Astrocyte (in vitro differentiated cells and primary cell): Measurements from ENCODE around the gene ADGRD1. TPM values are rescaled to one million over a fixed set of nuclear protein-coding genes. Genes with fewer than 3 reads are reported as not detected.

Experiments
- DNase-seq: peaks from one replicate; pipeline ENCODE4 v3.0.0-alpha.2; 2010; ENCODE audit warnings: low read depth
- FAIRE-seq: peaks from 2 replicates; lab custom pipeline; 2011; peaks lifted over from hg19 to GRCh38; lab: Jason Lieb, UNC
- H2AFZ ChIP-seq: 2 replicates; pipeline ENCODE4 v1.6.0; 2012; ENCODE audit warnings: low read depth, low read length, inconsistent platforms
- H3K27ac ChIP-seq: 2 replicates; pipeline ENCODE4 v1.5.1; 2011; ENCODE audit warnings: low read depth, low read length, inconsistent platforms
- H3K27me3 ChIP-seq: 2 replicates; pipeline ENCODE4 v1.6.0; 2011; ENCODE audit warnings: low read length, inconsistent platforms; ENCODE audit not compliant: insufficient read depth
- H3K36me3 ChIP-seq: 2 replicates; pipeline ENCODE4 v1.5.1; 2011; ENCODE audit warnings: low read length, inconsistent platforms; ENCODE audit not compliant: insufficient read depth
- H3K4me1 ChIP-seq: 2 replicates; pipeline ENCODE4 v1.5.1; 2011; ENCODE audit warnings: low read length, inconsistent platforms; ENCODE audit not compliant: insufficient read depth
- H3K4me2 ChIP-seq: 2 replicates; pipeline ENCODE4 v1.6.0; 2012; ENCODE audit warnings: low read length, inconsistent platforms
- H3K4me3 ChIP-seq: 2 replicates; pipeline ENCODE4 v1.5.1; 2011; ENCODE audit warnings: low read depth, mild to moderate bottlenecking, low read length, inconsistent platforms; ENCODE audit not compliant: insufficient read depth
- H3K79me2 ChIP-seq: 2 replicates; pipeline ENCODE4 v1.6.0; 2012; ENCODE audit warnings: mild to moderate bottlenecking, low read length, inconsistent platforms; ENCODE audit not compliant: insufficient read depth
- H3K9ac ChIP-seq: 2 replicates; pipeline ENCODE4 v1.6.0; 2012; ENCODE audit warnings: mild to moderate bottlenecking, low read length, inconsistent platforms
- H3K9me3 ChIP-seq: 2 replicates; pipeline ENCODE4 v1.5.1; 2012; ENCODE audit warnings: low read depth, mild to moderate bottlenecking, low read length, inconsistent platforms; ENCODE audit not compliant: insufficient read depth
- H4K20me1 ChIP-seq: 2 replicates; pipeline ENCODE4 v1.6.0; 2012; ENCODE audit warnings: low read length, inconsistent platforms; ENCODE audit not compliant: insufficient read depth
- H3K27ac Mint-ChIP-seq: one replicate; pipeline ENCODE4 v1.8.0; 2021; ENCODE audit warnings: mild to moderate bottlenecking, mixed read lengths; ENCODE audit not compliant: unreplicated experiment
- H3K27me3 Mint-ChIP-seq: one replicate; pipeline ENCODE4 v1.8.0; 2021; ENCODE audit warnings: low read depth, mixed read lengths; ENCODE audit not compliant: unreplicated experiment
- H3K36me3 Mint-ChIP-seq: one replicate; pipeline ENCODE4 v1.8.0; 2021; ENCODE audit warnings: low read depth, mixed read lengths; ENCODE audit not compliant: unreplicated experiment
- H3K4me1 Mint-ChIP-seq: one replicate; pipeline ENCODE4 v1.8.0; 2021; ENCODE audit warnings: low read depth, mixed read lengths; ENCODE audit not compliant: unreplicated experiment
- H3K4me3 Mint-ChIP-seq: one replicate; pipeline ENCODE4 v1.8.0; 2021; ENCODE audit warnings: mild to moderate bottlenecking, moderate library complexity, mixed read lengths; ENCODE audit not compliant: unreplicated experiment
- H3K9me3 Mint-ChIP-seq: one replicate; pipeline ENCODE4 v1.8.0; 2021; ENCODE audit warnings: mild to moderate bottlenecking, mixed read lengths; ENCODE audit not compliant: unreplicated experiment
- CTCF ChIP-seq: IDR thresholded peaks from 2 replicates; pipeline ENCODE4 v1.5.1; 2011; ENCODE audit warnings: low read depth, mild to moderate bottlenecking, inconsistent platforms, low read length, moderate library complexity; ENCODE audit not compliant: insufficient read depth
- EZH2 ChIP-seq: IDR thresholded peaks from 2 replicates; pipeline ENCODE4 v1.6.1; 2012; ENCODE audit warnings: mild to moderate bottlenecking, low read length, inconsistent platforms; ENCODE audit not compliant: insufficient read depth
- total RNA-seq: library from RNA; stranded (reverse); gene quantifications from 2 replicates; pipeline ENCODE4 v1.2.1, GENCODE V29; 2021

The ADGRD1 gene
- total RNA-seq, 1 donor from 2014 or later = 3.0 TPM

DNA sequence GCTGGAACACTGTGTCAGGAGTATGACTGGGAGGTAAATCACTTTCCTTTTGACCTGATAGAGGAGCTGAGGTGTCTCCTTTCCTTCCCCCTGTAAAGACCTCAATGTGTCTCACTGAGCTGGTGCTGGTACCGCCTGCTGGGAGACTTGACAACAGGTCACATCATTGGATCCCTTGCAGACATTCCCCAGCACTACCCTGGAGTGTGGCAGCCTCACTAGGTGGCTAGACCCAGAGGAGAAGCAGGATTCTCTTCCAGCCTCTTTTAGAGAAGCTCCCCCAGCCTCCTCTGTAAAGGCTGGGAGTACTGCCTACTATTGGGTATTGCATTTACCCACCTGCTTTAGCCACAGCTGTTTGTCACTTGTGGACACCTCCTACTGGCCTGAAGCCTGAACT, 223.9 kb downstream of the ADGRD1 start:
- H4K20me1 ChIP-seq = no peaks in the 10 kb centered on the region
- H3K27ac ChIP-seq = no peak overlapping the region
- no peak overlapping the region for H2AFZ ChIP-seq
- DNase-seq = no peak
- TF ChIP-seq EZH2 (no peak), CTCF (no peak)
- Mint-ChIP-seq H3K4me3 (no peak overlapping the region), H3K27me3 (peaks cover 33% of the 10 kb centered on the region), H3K27ac (no peak overlapping the region), H3K9me3 (peaks cover 8% of the 10 kb centered on the region), H3K36me3 (no peaks in the 10 kb centered on the region), H3K4me1 (no peaks in the 10 kb centered on the region)
- H3K4me3 ChIP-seq = no peak overlapping the region
- no peaks in the 10 kb centered on the region for H3K27me3 ChIP-seq
- no peak overlapping the region for H3K9ac ChIP-seq
- FAIRE-seq = no peak
- H3K9me3 ChIP-seq = no peaks in the 10 kb centered on the region
- no peak overlapping the region for H3K4me2 ChIP-seq
- no peaks in the 10 kb centered on the region for H3K79me2 ChIP-seq
- H3K36me3 ChIP-seq = no peaks in the 10 kb centered on the region
- H3K4me1 ChIP-seq = no peaks in the 10 kb centered on the region

- H3K27ac ChIP-seq = no peak overlapping the region
- H4K20me1 ChIP-seq = no peaks in the 10 kb centered on the region
- H3K9ac ChIP-seq = no peak overlapping the region
- peaks cover 4% of the 10 kb centered on the region for H3K9me3 Mint-ChIP-seq
- H3K27me3 ChIP-seq = no peaks in the 10 kb centered on the region
- no peak overlapping the region for H2AFZ ChIP-seq
- H3K9me3 ChIP-seq = no peaks in the 10 kb centered on the region
- H3K36me3 ChIP-seq = no peaks in the 10 kb centered on the region
- no peaks in the 10 kb centered on the region for H3K4me1 ChIP-seq
- H3K4me1 Mint-ChIP-seq = no peaks in the 10 kb centered on the region
- H3K27me3 Mint-ChIP-seq = peaks cover 24% of the 10 kb centered on the region
- TF ChIP-seq CTCF (no peak), EZH2 (no peak)
- no peak overlapping the region for H3K4me2 ChIP-seq
- no peak for DNase-seq
- no peak for FAIRE-seq
- no peaks in the 10 kb centered on the region for H3K36me3 Mint-ChIP-seq
- no peak overlapping the region for H3K4me3 Mint-ChIP-seq
- H3K27ac Mint-ChIP-seq = no peak overlapping the region
- H3K4me3 ChIP-seq = no peak overlapping the region
- no peaks in the 10 kb centered on the region for H3K79me2 ChIP-seq
These were observed 233.9 kb downstream of the ADGRD1 start for GRCh38 chr12:131187602-131188001.

DNA sequence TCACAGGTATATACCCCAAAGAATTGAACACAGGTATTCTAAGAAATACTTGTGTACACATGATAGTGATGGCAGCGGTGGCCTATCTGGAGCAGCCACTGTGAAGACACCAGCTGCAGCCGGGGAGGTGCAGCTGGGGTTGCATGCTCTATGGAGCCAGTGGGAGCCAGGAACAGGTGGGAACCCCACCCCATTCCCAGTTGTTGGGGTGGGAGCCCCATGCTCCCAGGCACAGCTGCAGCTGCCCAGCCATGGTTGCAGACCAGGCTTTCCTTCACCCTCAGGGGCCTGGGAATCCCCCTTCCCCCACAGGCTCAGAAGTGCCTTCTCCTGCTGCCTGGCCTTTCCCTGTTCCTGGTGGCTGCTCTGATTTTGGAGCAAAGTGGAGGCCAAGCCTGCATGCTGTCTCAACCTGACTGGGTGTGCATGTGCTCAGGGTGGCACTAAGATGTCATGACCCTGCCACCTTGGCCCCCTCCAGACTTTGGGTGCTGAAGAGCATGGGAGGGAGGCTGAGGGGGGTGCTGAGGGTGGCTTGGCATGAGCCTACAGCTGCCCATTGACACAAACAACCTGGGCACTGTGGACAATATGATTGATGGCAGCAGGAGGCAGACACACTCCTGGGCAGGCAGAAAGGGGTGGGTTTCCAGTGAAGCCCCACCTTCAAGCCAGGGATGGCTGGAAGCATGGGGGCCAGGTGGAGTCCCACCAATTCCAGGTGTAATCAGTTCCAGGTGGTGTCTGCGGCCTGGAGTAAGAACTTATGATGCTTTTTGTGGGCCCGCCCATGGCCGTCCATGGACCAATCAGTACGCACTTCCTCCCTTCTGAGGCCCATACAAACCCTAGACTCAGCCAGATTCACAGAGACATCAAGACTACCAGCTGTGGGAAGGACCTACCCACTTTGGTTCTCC, 234.7 kb downstream of the ADGRD1 start:
- Histone ChIP-seq H3K4me2 (no peak overlapping the region), H4K20me1 (no peaks in the 10 kb centered on the region), H3K9ac (no peak overlapping the region), H3K36me3 (no peaks in the 10 kb centered on the region), H3K9me3 (peaks cover 3% of the 10 kb centered on the region), H3K4me1 (no peaks in the 10 kb centered on the region), H3K27me3 (no peaks in the 10 kb centered on the region), H3K79me2 (no peaks in the 10 kb centered on the region), H3K4me3 (no peak overlapping the region), H2AFZ (no peak overlapping the region), H3K27ac (no peak overlapping the region)
- H3K4me1 Mint-ChIP-seq = no peaks in the 10 kb centered on the region
- TF ChIP-seq CTCF (no peak), EZH2 (no peak)
- H3K27ac Mint-ChIP-seq = no peak overlapping the region
- peaks cover 4% of the 10 kb centered on the region for H3K9me3 Mint-ChIP-seq
- no peaks in the 10 kb centered on the region for H3K36me3 Mint-ChIP-seq
- peaks cover 32% of the 10 kb centered on the region for H3K27me3 Mint-ChIP-seq
- no peak overlapping the region for H3K4me3 Mint-ChIP-seq
- DNase-seq (no peak), FAIRE-seq (no peak)
